GM19468 (cell line): ENCODE data around the gene TEX14.

Experiments used
- ATAC-seq: cut with Tn5 transposase; IDR thresholded peaks from one replicate; pipeline ENCODE4 v1.9.1; 2021; ENCODE audit warnings: mild to moderate bottlenecking, moderate library complexity, moderate number of reproducible peaks; ENCODE audit not compliant: unreplicated experiment; ENCODE audit errors: extremely low read depth

The TEX14 gene

DNA sequence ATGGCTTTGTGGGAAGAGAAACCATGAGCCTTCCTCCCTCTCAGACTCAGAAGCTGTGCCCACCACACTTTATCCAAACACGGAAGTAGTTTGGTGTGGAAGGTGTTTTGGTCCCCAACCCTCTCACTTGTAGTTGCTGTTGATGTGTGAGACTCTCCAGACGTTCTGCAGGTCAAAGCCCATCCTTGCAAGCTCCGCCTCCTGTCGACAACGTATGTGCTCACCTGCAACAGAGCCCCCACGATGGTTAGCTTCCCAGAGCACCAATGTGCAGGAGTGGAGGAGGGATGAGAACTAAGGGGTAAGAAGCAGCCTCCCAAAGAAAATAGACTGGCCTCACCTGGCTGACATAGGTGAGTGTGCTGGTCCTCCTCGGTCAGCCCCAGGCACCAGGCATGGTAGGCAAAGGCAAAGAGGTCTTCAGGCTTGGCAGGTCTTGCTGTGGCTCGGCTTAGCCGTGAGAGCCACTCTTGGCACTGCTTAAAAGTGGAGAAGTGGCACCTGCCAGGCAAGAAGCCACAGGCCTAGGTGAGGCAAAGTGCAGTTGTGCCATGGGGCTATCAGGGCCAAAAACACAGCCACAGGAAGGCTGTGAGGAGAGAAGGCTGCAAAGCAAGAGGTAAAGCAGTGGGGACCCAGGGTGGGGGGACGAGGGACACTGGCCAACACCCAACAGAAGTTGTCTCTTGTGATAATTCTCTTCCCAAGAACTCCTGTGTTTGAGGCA lies 183.3 kb downstream of the TEX14 start:
- ATAC-seq, result no peak

DNA sequence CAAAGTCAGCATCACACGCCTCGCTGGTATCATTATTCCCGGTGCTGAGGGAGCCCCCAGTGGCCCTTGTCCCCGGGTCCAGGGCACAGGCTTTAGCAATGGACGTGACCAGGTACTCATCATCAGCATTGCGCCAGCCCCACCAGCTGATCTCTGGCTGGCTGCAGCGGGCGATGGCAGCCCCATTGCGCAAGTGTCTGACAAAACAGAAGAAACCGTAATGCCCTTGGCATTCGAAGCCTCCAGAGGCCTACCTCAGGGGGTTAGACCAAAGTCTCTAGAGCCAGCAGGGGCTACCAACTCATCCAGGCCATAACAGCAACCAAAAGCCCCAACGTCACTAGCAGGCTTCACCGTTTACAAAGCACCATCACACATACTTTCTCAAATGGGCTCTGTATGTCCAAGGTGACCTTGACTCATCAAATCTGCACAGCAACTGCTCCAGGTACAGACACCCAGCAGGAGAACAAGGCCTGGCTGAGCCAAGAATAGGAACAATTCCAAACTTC lies 184.7 kb downstream of the TEX14 start:
- no peak for ATAC-seq
